Fibroblast of the aortic adventitia (primary cell): ENCODE measurements around the gene TRHDE. TPM values are rescaled to one million over a fixed set of nuclear protein-coding genes. Genes with fewer than 3 reads are reported as not detected.

ENCODE experiments used
- DNase-seq: peaks from one replicate; pipeline ENCODE4 v3.0.0-alpha.2; 2010; ENCODE audit warnings: low read depth
- H3K4me3 ChIP-seq: 2 replicates; pipeline ENCODE4 v1.5.1; 2011; ENCODE audit warnings: low read depth, mild to moderate bottlenecking, control low read depth, low read length, moderate library complexity
- total RNA-seq: library from RNA; depleted of rRNA; stranded (reverse); fragments of >200 nt; gene quantifications from 2 replicates; pipeline ENCODE4 v1.2.3, GENCODE V29; 2012; ENCODE audit warnings: low replicate concordance
- TF ChIP-seq, protein P1 (sequence below): IDR thresholded peaks from 2 replicates; pipeline ENCODE4 v1.5.1; 2011; ENCODE audit warnings: mild to moderate bottlenecking, low read length, control low read depth, inconsistent platforms; ENCODE audit not compliant: insufficient read depth

The TRHDE gene
- total RNA-seq, 1 donor, result 10.0 TPM

DNA sequence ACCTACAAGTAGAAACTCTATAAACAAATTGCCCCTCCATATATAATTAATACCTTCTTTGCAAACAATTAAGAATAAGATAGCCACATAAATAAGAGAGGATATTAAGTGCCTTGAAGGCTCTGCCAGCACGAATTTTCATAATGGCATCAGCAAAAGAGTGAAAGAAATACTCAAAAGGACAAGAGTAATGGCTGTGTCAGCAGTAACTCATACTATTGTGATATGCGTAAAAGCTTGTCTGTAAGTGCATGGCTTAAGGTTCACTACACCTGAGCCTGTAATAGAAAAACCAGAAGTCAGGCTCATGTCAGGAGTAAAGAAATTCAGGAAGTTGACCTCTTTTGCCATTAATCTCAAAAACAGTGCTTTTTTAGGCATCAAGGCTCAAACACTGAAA is 204.1 kb downstream of the TRHDE start:
- no peak overlapping the region for H3K4me3 ChIP-seq
- TF ChIP-seq, protein P1, sequence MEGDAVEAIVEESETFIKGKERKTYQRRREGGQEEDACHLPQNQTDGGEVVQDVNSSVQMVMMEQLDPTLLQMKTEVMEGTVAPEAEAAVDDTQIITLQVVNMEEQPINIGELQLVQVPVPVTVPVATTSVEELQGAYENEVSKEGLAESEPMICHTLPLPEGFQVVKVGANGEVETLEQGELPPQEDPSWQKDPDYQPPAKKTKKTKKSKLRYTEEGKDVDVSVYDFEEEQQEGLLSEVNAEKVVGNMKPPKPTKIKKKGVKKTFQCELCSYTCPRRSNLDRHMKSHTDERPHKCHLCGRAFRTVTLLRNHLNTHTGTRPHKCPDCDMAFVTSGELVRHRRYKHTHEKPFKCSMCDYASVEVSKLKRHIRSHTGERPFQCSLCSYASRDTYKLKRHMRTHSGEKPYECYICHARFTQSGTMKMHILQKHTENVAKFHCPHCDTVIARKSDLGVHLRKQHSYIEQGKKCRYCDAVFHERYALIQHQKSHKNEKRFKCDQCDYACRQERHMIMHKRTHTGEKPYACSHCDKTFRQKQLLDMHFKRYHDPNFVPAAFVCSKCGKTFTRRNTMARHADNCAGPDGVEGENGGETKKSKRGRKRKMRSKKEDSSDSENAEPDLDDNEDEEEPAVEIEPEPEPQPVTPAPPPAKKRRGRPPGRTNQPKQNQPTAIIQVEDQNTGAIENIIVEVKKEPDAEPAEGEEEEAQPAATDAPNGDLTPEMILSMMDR, result no peak
- no peak for DNase-seq

DNA sequence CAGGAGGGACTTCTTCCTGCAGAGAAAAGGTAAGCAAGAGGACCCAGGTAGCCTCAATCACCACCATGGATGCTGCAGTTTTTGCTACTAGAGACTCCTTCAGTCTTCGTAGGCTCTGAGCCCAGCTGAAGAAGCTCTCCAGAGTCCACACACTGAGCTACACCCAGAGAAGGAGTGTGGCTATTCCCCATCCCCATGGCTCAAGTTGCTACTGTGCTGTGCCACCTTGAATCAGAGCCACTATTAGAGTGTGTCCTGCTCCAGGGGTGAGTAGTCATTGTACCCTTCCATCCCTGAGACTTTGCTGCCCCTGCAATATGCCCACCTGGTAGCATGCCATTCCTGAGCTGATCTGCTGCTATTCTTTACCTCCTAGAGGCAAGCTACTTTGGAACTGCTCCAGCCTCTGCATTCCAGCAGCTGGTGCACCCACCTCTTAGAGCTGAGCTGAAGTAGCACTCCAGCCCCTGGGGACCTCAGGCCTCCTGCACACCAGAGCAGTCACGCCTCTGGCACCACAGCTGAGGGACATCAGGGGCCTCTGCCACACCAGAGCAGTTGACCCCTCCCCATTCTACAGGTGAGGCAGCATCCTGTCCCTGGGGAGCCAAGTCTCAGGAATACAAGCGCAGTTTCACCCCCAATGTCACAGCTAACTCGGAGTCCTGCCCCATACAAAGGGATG is 213.0 kb downstream of the TRHDE start:
- TF ChIP-seq, protein P1, result no peak
- no peak for DNase-seq
- H3K4me3 ChIP-seq, result no peak overlapping the region

DNA sequence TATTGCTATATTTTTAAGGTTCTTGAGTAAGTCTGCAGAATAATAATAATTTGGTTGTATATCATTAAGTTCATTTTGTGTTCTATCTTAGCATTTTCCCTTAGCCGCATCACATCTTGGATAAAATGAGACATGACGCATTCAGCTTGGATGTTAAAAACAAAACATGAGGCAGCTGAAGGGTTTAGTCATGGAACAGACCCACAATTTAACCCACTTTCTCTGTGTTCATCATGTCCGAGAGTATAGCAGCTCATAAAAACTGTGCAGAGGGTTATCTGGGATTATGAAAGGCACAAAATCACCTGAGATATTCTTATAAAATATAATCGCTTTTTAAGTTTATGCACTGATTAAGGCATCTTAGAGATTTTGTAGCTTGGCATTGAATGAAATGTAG is 219.3 kb downstream of the TRHDE start:
- no peak overlapping the region for H3K4me3 ChIP-seq
- DNase-seq, result peak; percentile 0
- TF ChIP-seq, protein P1, result no peak

DNA sequence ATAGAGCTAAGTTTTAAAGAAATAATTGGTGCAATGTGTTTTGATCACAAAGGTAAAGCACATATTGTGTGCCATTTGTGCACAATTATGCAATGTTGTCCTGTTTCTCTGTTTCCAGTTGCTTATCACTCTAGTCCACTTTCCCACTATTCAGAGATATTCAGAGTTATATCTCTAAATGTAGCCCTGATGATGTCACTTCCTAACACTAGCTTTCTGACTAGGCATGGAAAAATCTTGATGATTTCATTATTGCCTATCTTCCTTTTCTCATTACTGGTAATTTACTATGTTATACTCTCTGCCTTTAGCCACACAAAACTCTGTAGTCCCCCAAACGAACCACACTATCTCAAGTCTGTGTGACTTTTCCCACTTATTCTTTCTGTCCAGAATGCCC is 221.2 kb downstream of the TRHDE start:
- no peak overlapping the region for H3K4me3 ChIP-seq
- DNase-seq, result no peak
- TF ChIP-seq, protein P1, result no peak

DNA sequence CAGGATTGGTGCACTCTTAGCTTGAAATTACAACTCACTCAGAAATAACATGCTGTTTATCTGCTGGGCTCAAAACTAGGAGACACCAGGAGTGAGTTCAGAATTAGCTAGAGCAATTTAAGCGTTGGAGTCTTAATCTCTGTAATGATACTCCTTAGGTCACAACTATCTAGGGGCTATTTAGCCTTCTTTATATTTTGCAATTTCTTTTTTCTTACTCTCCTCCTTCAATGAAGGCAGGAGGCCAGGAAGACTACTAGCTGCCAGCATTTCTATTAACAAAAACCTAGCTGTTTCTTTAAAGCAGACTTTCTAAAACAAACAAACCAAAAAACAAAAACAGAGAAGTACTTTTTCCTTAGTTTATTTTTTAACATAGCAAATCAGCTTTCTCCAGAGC is 226.2 kb downstream of the TRHDE start:
- TF ChIP-seq, protein P1, result no peak
- DNase-seq, result no peak
- no peak overlapping the region for H3K4me3 ChIP-seq

DNA sequence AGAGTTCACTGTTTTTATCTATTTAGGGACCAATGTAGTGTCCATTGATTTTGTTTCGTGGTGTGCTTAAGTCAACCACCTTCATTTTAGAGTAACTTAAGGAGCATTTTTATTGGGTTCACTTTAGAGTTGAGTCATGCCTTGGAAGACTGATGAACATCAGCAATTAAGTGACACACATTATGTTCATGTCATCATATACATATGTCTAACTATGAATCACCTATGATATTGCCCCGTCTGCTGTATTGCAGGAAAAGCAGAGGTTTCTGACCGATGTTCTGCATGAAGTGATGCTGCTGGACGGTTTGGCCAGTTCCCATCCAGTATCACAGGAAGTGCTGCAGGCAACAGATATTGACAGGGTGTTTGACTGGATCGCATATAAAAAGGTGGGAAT is 227.1 kb downstream of the TRHDE start:
- no peak for DNase-seq
- no peak overlapping the region for H3K4me3 ChIP-seq
- TF ChIP-seq, protein P1, result no peak

DNA sequence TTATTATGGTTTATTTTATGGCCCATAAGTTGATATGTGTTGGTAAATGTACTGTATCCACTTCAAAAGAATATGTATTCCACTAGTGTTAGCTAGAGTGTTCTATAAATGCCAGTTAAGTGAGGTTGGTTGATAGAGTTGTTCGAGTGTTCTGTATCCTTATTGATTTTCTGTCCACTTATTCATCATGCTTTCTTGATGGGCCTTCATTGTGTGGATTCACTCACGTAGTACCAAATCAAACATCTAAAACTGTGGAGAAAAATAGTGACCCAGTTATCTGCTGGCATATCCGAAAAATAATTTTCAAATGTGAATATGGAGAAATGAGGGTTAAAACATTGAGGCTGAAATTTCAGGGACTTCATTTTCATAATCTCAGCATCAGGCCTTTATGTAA is 230.4 kb downstream of the TRHDE start:
- no peak for DNase-seq
- TF ChIP-seq, protein P1, result no peak
- no peak overlapping the region for H3K4me3 ChIP-seq
